Gastroesophageal sphincter (tissue), 4 donors: ENCODE measurements around the gene FHL1. TPM values are rescaled to one million over a fixed set of nuclear protein-coding genes. Genes with fewer than 3 reads are reported as not detected.

Experiments
- ATAC-seq: fragments of 150-250 bp; one replicate; pipeline ENCODE4 v1.9.1; 2016; ENCODE audit warnings: mild to moderate bottlenecking, moderate library complexity
- H3K27ac ChIP-seq, 4 donors: fragments of 200-600 bp; sonication (generic) in 3 of 4; 1 replicate in 3 of 4; 2 replicates in 1 of 4; pipeline ENCODE4 v1.5.1; 2016 to 2019
- H3K27me3 ChIP-seq: fragments of 200-600 bp; sonication (generic); one replicate; pipeline ENCODE4 v1.5.1; 2019
- H3K36me3 ChIP-seq, 2 donors: fragments of 200-600 bp; sonication (generic); one replicate each; pipeline ENCODE4 v1.5.1; 2019; ENCODE audit warnings: control low read depth in 1 of 2
- H3K4me1 ChIP-seq, 3 donors: fragments of 200-600 bp; sonication (generic); 1 replicate in 2 of 3; 2 replicates in 1 of 3; pipeline ENCODE4 v1.5.1; 2016 to 2019; ENCODE audit warnings: control low read depth in 2 of 3
- H3K4me3 ChIP-seq, 2 donors: fragments of 200-600 bp; sonication (generic); one replicate each; pipeline ENCODE4 v1.5.1; 2019; ENCODE audit warnings: mild to moderate bottlenecking in 1 of 2, moderate library complexity in 1 of 2
- H3K9me3 ChIP-seq, 3 donors: fragments of 200-600 bp; sonication (generic); one replicate each; pipeline ENCODE4 v1.5.1; 2017 to 2019; ENCODE audit warnings: control low read depth in 2 of 3
- EP300 ChIP-seq: sonication (generic); formaldehyde crosslinking; IDR thresholded peaks from one replicate; pipeline ENCODE4 v1.6.1; 2017; ENCODE audit warnings: antibody characterized with exemption, mild to moderate bottlenecking
- POLR2A ChIP-seq, 2 donors: fragments of 450-650 bp; IDR thresholded peaks; one replicate each; pipeline ENCODE4 v1.6.1; 2017; ENCODE audit warnings: antibody characterized with exemption in 2 of 2, mild to moderate bottlenecking in 2 of 2, moderate library complexity in 1 of 2
- POLR2AphosphoS5 ChIP-seq: sonication (generic); formaldehyde crosslinking; IDR thresholded peaks from one replicate; pipeline ENCODE4 v1.6.1; 2017; ENCODE audit warnings: antibody characterized with exemption
- WGBS, 2 donors: methylation state at CpG; one replicate each; pipeline ENCODE4 v1.1.5; 2018; ENCODE audit warnings: low coverage in 1 of 2; 5-methylcytosine and 5-hydroxymethylcytosine counted together
- total RNA-seq, 4 donors: library from RNA; depleted of rRNA; stranded (reverse); fragments of >200 nt; gene quantifications; one replicate each; pipeline ENCODE4 v1.1.0, GENCODE V29; 2016
- TF ChIP-seq, protein P1 (sequence below), 4 experiments: fragments of 200-600 bp in 2 of 4; fragments of 450-650 bp in 2 of 4; sonication (generic) in 1 of 4; IDR thresholded peaks; one replicate each; pipeline ENCODE4 v1.5.1; 2017 to 2019; ENCODE audit warnings: antibody characterized with exemption in 4 of 4, mild to moderate bottlenecking in 2 of 4, moderate library complexity in 2 of 4

Gene FHL1
- total RNA-seq, 4 donors from 2014 or later: 2,495 to 4,363 (median 3,004) TPM

DNA sequence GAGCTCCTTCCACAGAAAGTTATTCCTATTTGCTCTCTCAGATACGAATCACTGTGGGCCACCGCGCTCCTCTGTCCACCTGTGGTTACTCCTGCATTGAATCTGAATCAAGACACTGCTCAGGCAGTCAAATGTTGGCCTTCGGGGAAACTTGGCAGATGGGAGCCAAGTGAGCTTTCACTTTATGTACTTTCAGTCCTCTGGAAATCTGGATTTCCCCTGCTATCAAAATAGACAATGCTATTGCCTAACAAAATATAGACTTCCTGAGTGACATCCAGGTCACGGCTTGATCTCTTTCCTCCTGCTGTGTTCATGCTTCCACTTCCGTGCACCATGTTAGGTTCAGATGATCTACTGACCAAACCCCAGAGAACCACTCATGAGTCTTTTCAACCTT, 43.8 kb downstream of the FHL1 start:
- Histone ChIP-seq H3K4me3 (no peak overlapping the region), H3K4me1 (peaks cover 10 to 86% (median 20%) of the 10 kb centered on the region in 3 donors), H3K9me3 (no peaks in the 10 kb centered on the region), H3K36me3 (no peaks in the 10 kb centered on the region), H3K27me3 (no peaks in the 10 kb centered on the region), H3K27ac (peak overlapping the region; percentile 92 to 96 (median 94))
- peak; percentile 5 for ATAC-seq
- 39 to 56% methylated on average over 3 to 6 of the region's 6 CpGs for WGBS, 2 donors
- TF ChIP-seq POLR2A (IDR thresholded peaks at IDR 0.05) (no peak), EP300 (no peak), POLR2AphosphoS5 (no peak)
- TF ChIP-seq, protein P1, sequence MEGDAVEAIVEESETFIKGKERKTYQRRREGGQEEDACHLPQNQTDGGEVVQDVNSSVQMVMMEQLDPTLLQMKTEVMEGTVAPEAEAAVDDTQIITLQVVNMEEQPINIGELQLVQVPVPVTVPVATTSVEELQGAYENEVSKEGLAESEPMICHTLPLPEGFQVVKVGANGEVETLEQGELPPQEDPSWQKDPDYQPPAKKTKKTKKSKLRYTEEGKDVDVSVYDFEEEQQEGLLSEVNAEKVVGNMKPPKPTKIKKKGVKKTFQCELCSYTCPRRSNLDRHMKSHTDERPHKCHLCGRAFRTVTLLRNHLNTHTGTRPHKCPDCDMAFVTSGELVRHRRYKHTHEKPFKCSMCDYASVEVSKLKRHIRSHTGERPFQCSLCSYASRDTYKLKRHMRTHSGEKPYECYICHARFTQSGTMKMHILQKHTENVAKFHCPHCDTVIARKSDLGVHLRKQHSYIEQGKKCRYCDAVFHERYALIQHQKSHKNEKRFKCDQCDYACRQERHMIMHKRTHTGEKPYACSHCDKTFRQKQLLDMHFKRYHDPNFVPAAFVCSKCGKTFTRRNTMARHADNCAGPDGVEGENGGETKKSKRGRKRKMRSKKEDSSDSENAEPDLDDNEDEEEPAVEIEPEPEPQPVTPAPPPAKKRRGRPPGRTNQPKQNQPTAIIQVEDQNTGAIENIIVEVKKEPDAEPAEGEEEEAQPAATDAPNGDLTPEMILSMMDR (IDR thresholded peaks at IDR 0.05): no peak

DNA sequence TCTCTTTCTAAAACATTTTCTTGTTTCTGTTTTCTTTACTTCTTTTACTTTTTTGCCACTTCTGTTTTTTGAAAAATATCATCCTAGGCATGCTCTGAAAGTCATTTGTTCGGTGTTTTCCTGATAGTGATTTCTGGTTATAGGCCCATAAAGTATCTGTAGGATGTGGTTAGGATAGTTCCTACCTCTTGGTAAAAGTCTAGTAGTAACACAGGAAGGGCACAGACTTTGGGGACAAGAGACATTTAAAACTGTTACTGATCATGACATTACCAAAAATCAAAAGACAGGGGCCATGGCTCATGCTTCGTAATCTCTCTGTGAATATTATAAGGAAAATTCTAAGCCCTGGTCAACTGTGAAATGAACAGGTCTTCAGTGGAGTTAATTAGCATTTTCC, 44.8 kb downstream of the FHL1 start:
- Histone ChIP-seq H3K36me3 (no peaks in the 10 kb centered on the region), H3K4me3 (no peak overlapping the region), H3K27me3 (no peaks in the 10 kb centered on the region), H3K4me1 (peaks cover 10 to 85% (median 20%) of the 10 kb centered on the region in 3 donors), H3K9me3 (no peaks in the 10 kb centered on the region), H3K27ac (peak overlapping the region; percentile 92 to 96 (median 94))
- ATAC-seq: no peak
- TF ChIP-seq POLR2AphosphoS5: no peak
- no peak for TF ChIP-seq POLR2A (IDR thresholded peaks at IDR 0.05)
- TF ChIP-seq, protein P1 (IDR thresholded peaks at IDR 0.05): no peak
- TF ChIP-seq EP300: no peak
- 75% methylated on average over 2 of the region's 2 CpGs; no CpG with 5 or more reads in 1 of the 2 donors for WGBS, 2 donors

DNA sequence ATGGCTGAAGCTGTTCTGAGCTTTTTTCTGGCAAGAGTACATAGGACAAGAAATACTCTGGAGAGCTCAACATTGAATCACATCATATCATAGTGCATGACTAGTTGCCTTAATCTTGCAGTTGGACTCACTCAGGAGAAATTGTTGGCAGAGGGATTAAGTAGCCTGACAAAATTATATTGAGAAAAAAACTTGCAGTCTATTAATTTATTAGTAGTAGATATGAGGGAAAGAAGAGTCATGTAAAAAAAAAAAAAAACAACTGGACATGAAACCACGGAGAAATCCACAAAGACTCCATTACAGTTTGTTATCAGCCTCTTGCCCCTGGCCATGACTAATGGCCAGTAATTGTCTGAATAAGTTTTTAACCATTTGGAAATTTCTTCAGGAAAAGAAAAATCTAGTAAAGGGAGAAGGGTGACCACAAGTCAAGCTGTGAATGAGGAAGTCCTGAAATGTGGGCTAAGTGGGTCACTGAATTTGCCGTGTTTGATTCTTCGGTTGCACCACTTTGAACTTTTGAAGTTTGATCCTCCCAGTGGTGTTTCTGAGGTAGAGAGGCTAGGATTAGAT, 45.6 kb downstream of the FHL1 start:
- H3K4me1 ChIP-seq: peaks cover 10 to 85% (median 20%) of the 10 kb centered on the region in 3 donors
- 30 to 63% methylated on average over 3 of the region's 3 CpGs for WGBS, 2 donors
- no peaks in the 10 kb centered on the region for H3K36me3 ChIP-seq
- H3K27me3 ChIP-seq: no peaks in the 10 kb centered on the region
- H3K9me3 ChIP-seq: no peaks in the 10 kb centered on the region
- TF ChIP-seq, protein P1 (IDR thresholded peaks at IDR 0.05): no peak
- peak; percentile 43 for TF ChIP-seq POLR2AphosphoS5
- ATAC-seq: peak; percentile 28
- H3K27ac ChIP-seq: peak overlapping the region; percentile 92 to 96 (median 94)
- H3K4me3 ChIP-seq: no peak overlapping the region

DNA sequence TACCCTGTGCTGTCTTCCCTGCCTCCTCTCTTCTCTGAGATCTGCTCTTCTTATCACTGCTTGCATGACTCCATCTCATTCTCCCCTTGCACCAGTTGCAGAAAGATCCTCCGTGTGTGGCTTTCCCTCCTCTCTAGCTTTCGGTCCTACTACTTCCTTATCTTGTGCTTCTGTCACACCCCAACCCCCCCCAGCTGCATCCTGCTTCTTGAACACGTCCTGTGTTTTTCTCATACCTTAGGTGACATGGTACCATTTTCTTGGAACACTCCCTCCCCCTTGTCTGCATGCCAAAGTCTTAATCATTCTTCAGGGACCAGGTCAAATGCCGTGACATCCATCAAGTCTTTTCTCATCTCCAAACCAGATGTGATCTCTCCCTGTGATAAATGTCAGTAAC, 46.4 kb downstream of the FHL1 start:
- no peaks in the 10 kb centered on the region for H3K36me3 ChIP-seq
- no peak overlapping the region for H3K4me3 ChIP-seq
- WGBS, 2 donors: 18 to 43% methylated on average over 4 of the region's 4 CpGs
- peaks cover 7 to 77% (median 20%) of the 10 kb centered on the region in 3 donors for H3K4me1 ChIP-seq
- ATAC-seq: no peak
- H3K9me3 ChIP-seq: no peaks in the 10 kb centered on the region
- TF ChIP-seq EP300 (no peak), POLR2A (IDR thresholded peaks at IDR 0.05) (no peak), POLR2AphosphoS5 (no peak)
- TF ChIP-seq, protein P1 (IDR thresholded peaks at IDR 0.05): no peak
- H3K27ac ChIP-seq: peak overlapping the region; percentile 92 to 96 (median 94)
- no peaks in the 10 kb centered on the region for H3K27me3 ChIP-seq

DNA sequence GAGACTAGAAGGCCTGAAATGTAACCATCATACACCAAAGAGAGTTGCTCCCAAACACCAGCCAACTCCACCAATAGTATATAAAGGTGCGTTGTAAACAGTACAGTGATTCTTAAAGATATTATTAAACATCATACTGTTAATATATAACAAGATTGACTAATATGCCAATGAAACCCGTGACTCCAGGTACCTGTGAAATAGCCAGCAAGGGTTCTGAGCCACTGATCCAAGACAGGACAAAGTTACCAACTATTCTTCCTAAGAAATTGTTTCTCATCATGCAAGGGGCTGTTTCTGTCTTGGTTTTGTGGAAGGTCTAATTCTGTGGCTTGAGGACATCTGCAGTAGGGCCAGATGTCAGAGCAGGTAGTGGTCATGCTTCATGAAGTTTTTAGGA, 47.2 kb downstream of the FHL1 start:
- no peak for ATAC-seq
- TF ChIP-seq, protein P1 (IDR thresholded peaks at IDR 0.05): no peak
- TF ChIP-seq POLR2A (IDR thresholded peaks at IDR 0.05) (no peak), POLR2AphosphoS5 (no peak), EP300 (no peak)
- Histone ChIP-seq H3K27ac (peak overlapping the region; percentile 92 to 96 (median 94)), H3K9me3 (no peaks in the 10 kb centered on the region), H3K36me3 (no peaks in the 10 kb centered on the region), H3K4me1 (peaks cover 3 to 71% (median 20%) of the 10 kb centered on the region in 3 donors), H3K27me3 (no peaks in the 10 kb centered on the region), H3K4me3 (no peak overlapping the region)
- 85 to 100% methylated on average over 2 of the region's 2 CpGs for WGBS, 2 donors
